ENCODE results near the gene HOXA9. TPM values are rescaled to one million over a fixed set of nuclear protein-coding genes. Genes with fewer than 3 reads are reported as not detected.

Gene HOXA9
- total and polyA plus RNA-seq, 2 of the 4 experiments (the other 2 are of a cell fraction): 0.18 to 0.32 TPM

DNA sequence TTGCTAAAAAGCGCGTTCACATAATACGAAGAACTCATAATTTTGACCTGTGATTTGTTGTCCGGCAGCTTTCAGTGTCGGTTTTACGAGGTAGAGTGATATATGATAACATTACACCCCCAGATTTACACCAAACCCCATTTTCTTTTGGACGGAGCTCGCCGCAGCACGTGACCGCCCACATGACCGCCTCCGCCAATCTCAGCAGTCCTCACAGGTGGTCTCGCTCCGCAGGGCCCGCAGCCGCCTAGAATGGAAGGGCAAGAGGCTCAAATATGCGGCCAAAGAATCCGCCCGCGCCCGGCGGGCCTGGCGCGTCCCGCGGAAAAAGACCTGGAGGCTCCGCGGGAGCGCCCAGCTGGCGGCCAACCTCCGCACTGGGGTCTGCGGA is 8.8 kb downstream of the HOXA9 start, which contains the start of gene HOXA7:
HOXA7 (minus strand) TSS at position 168 of the 391 bp plus-strand sequence; CDS start at position 38, 130 bp downstream.
- no peak within 1 kb of the TSS for H3K18ac ChIP-seq (ENCODE audit: low read depth, low read length)
- H3K4me2 ChIP-seq (ENCODE audit: low read depth, low read length): peak within 1 kb of the TSS; percentile 88
- no peak within 1 kb of the TSS for H2BK15ac ChIP-seq (ENCODE audit: low read depth, low read length)
- no peaks in the 10 kb centered on the region for H3K9me3 ChIP-seq (ENCODE audit: control insufficient read depth, insufficient read depth, low read length)
- peaks cover 6% of the 10 kb centered on the region; the same call in 1 of the 2 replicates for H3K4me1 ChIP-seq (ENCODE audit: control insufficient read depth, insufficient read depth, low read length)
- H3K9me1 ChIP-seq (ENCODE audit: insufficient read depth, low read length): peaks cover 3% of the 10 kb centered on the region; the same call in 1 of the 2 replicates
- H4K5ac ChIP-seq (ENCODE audit: low read depth, low read length): no peak within 1 kb of the TSS; the same call in 1 of the 2 replicates
- H4K8ac ChIP-seq (ENCODE audit: low read depth in 2 of 2, low read length in 2 of 2): peak within 1 kb of the TSS; percentile 80 to 90
- H2BK20ac ChIP-seq (ENCODE audit: low read depth, low read length): no peak within 1 kb of the TSS
- in situ Hi-C loops (cut with MboI; ENCODE audit: low sequenced_read_pairs): loop anchor here (5.0 kb wide), 2 partner anchors 789 to 1304 kb away; no protein-coding TSS in a partner anchor
- H3K56ac ChIP-seq (ENCODE audit: extremely low read depth, insufficient read depth, low read length): peak within 1 kb of the TSS; percentile 38; the same call in 1 of the 2 replicates
- H2BK120ac ChIP-seq (ENCODE audit: low read depth, low read length): no peak within 1 kb of the TSS
- no TSS peak for BruUV-seq (replicated peaks)
- dilution Hi-C loops (cut with HindIII; ENCODE audit: low sequenced_read_pairs, unreplicated experiment): no loop called here
- peak within 1 kb of the TSS; percentile 69 for H3K4me3 ChIP-seq (ENCODE audit: insufficient read depth, low read depth, low read length)
- H2AFZ ChIP-seq (replicated peaks; ENCODE audit: low read length, poor library complexity): peak within 1 kb of the TSS; percentile 90
- no peaks in the 10 kb centered on the region for H3K36me3 ChIP-seq (ENCODE audit: control insufficient read depth, insufficient read depth, low read length)
- no peak within 1 kb of the TSS for H2AK5ac ChIP-seq (ENCODE audit: low read depth, low read length)
- intact Hi-C loops (cut with micrococcal nuclease): no loop called here
- H4K20me1 ChIP-seq (ENCODE audit: insufficient read depth, low read length): no peaks in the 10 kb centered on the region
- peak within 1 kb of the TSS; percentile 44; the same call in 1 of the 2 replicates for H3K14ac ChIP-seq (replicated peaks; ENCODE audit: low read depth, low read length)
- CTCF ChIA-PET: interaction anchor here (0.7 to 1.3 kb wide), 4 partner anchors 23 to 967 kb away, joined by 3 to 4 read pairs (median 3); no protein-coding TSS in a partner anchor
- no peaks in the 10 kb centered on the region; the same call in 1 of the 2 replicates for H3K27me3 ChIP-seq (ENCODE audit: control insufficient read depth, insufficient read depth, low read length)
- H3K79me1 ChIP-seq (ENCODE audit: low read depth in 1 of 2, low read length in 2 of 2): 0 out of 4 replicates have a peak, but pooled peaks cover 0 to 4% of the 10 kb centered on the region in 2 experiments
- peak; percentile 100 for TF ChIP-seq USF2 (IDR thresholded peaks at IDR 0.05; ENCODE audit: low read depth, low read length)
- TF ChIP-seq BHLHE40 (IDR thresholded peaks at IDR 0.05; ENCODE audit: low read depth, low read length): peak; percentile 60
- TF ChIP-seq FOS (IDR thresholded peaks at IDR 0.05; ENCODE audit: low read depth, low read length): peak; percentile 96
- TF ChIP-seq SMC3 (IDR thresholded peaks at IDR 0.05; ENCODE audit: low read depth, low read length): no peak
- no peak for TF ChIP-seq MAZ (IDR thresholded peaks at IDR 0.05; ENCODE audit: borderline replicate concordance, low read depth, low read length)
- no peak within 1 kb of the TSS; the same call in 1 of the 2 replicates for H4K91ac ChIP-seq (ENCODE audit: insufficient read depth, low read depth, low read length)
- DNase-seq (peak; percentile 63), ATAC-seq (ENCODE audit: low read depth) (peak; percentile 53)
- H2BK5ac ChIP-seq (ENCODE audit: low read depth, low read length, poor library complexity, severe bottlenecking): no peak within 1 kb of the TSS
- POLR2A ChIA-PET (ENCODE audit: unreplicated experiment): no interaction called here
- 2% methylated on average over 7 of the region's 33 CpGs; no CpG with 5 or more reads in 1 of the 2 experiments for WGBS, 2 experiments (ENCODE audit: extremely low coverage in 2 of 2, insufficient read length in 1 of 2)
- peak within 1 kb of the TSS; percentile 72 for H3K23ac ChIP-seq (ENCODE audit: low read depth, low read length)
- peak within 1 kb of the TSS; percentile 80 for H2AK9ac ChIP-seq (replicated peaks; ENCODE audit: low read depth, low read length, poor library complexity)
- peak within 1 kb of the TSS; percentile 34 for H3K27ac ChIP-seq (ENCODE audit: insufficient read depth, low read length)
- H3K9ac ChIP-seq (ENCODE audit: low read depth, low read length): peak within 1 kb of the TSS; percentile 44; the same call in 1 of the 2 replicates
- peak within 1 kb of the TSS; percentile 59 for H3K4ac ChIP-seq (ENCODE audit: low read depth, low read length)

Measured in IMR-90 (cell line).